ENCODE data around the gene TMEM69. TPM values are rescaled to one million over a fixed set of nuclear protein-coding genes. Genes with fewer than 3 reads are reported as not detected.
"Not testable (repeated sequence)": the region's sequence is repeated elsewhere in the genome, so short reads cannot be mapped to it uniquely, and the experiment has no call there.

Gene TMEM69
- polyA plus RNA-seq, 2 of the 4 experiments (the other 2 are of a cell fraction) = 22.7 to 50.8 TPM

DNA sequence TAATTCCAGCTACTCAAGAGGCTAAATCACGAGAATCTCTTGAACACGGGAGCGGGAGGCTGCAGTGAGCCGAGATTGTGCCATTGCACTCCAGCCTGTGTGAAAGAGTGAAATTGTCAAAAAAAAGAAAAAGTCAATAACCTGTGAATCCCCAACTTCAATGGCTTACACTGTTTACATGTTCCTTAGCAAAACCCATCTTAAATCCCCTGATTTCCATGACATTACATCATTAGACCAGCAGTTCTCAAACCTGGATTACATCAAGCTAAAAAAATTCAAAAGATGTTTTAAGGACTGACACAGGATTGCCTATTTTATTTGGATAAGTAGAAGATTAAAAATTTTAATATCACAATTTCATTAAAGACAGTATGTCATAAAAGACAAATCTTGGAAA is 14.0 kb upstream of the TMEM69 start:
- Histone ChIP-seq H3K4me3 (no peak overlapping the region), H3K4me2 (0 out of 3 replicates have a peak overlapping the region, but pooled peaks have one; percentile 17), H3K27ac (no peak overlapping the region), H3K9me3 (no peaks in the 10 kb centered on the region), H3K4me1 (peaks cover 41% of the 10 kb centered on the region)
- 95% methylated on average over 4 of the region's 4 CpGs for WGBS (ENCODE audit: missing lambda C conversion rate)
- ChIA-PET POLR2A (no interaction called here), CTCF (interaction anchor here (0.7 kb wide), 1 partner anchor 87 kb away, joined by 5 read pairs; no protein-coding TSS in a partner anchor)
- DNase-seq (ENCODE audit: low read depth in 1 of 2, low spot score in 1 of 2) = no peak
- no peak for FAIRE-seq
- TF ChIP-seq KDM5A (IDR thresholded peaks at IDR 0.05) (no peak), PHF8 (IDR thresholded peaks at IDR 0.05; ENCODE audit: borderline replicate concordance, low read depth) (no peak), HOXA7 (CRISPR knock-in tag; IDR thresholded peaks at IDR 0.05) (no peak), HEYL (CRISPR knock-in tag; IDR thresholded peaks at IDR 0.05) (no peak), RARB (CRISPR knock-in tag; IDR thresholded peaks at IDR 0.05) (no peak), CBX8 (IDR thresholded peaks at IDR 0.05) (no peak), ZSCAN20 (CRISPR knock-in tag; IDR thresholded peaks at IDR 0.05) (no peak), JUN (IDR thresholded peaks at IDR 0.05) (no peak), NR3C1 (IDR thresholded peaks at IDR 0.05) (no peak), JUNB (IDR thresholded peaks at IDR 0.05) (no peak), ZFP36 (IDR thresholded peaks at IDR 0.05; ENCODE audit: borderline replicate concordance, partially characterized antibody) (no peak), NFE2L2 (conservative IDR thresholded peaks at IDR 0.05; ENCODE audit: low read length) (no peak), RFX5 (IDR thresholded peaks at IDR 0.05) (no peak), FOXS1 (CRISPR knock-in tag; IDR thresholded peaks at IDR 0.05) (no peak), SMC3 (IDR thresholded peaks at IDR 0.05) (no peak), MYC (IDR thresholded peaks at IDR 0.05; ENCODE audit: borderline replicate concordance, low read length) (no peak), EHF (CRISPR knock-in tag; IDR thresholded peaks at IDR 0.05) (no peak)
- TF ChIP-seq, protein P1, sequence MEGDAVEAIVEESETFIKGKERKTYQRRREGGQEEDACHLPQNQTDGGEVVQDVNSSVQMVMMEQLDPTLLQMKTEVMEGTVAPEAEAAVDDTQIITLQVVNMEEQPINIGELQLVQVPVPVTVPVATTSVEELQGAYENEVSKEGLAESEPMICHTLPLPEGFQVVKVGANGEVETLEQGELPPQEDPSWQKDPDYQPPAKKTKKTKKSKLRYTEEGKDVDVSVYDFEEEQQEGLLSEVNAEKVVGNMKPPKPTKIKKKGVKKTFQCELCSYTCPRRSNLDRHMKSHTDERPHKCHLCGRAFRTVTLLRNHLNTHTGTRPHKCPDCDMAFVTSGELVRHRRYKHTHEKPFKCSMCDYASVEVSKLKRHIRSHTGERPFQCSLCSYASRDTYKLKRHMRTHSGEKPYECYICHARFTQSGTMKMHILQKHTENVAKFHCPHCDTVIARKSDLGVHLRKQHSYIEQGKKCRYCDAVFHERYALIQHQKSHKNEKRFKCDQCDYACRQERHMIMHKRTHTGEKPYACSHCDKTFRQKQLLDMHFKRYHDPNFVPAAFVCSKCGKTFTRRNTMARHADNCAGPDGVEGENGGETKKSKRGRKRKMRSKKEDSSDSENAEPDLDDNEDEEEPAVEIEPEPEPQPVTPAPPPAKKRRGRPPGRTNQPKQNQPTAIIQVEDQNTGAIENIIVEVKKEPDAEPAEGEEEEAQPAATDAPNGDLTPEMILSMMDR (IDR thresholded peaks at IDR 0.05) = no peak
- TF ChIP-seq, protein P2, sequence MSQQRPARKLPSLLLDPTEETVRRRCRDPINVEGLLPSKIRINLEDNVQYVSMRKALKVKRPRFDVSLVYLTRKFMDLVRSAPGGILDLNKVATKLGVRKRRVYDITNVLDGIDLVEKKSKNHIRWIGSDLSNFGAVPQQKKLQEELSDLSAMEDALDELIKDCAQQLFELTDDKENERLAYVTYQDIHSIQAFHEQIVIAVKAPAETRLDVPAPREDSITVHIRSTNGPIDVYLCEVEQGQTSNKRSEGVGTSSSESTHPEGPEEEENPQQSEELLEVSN (IDR thresholded peaks at IDR 0.05; ENCODE audit: borderline replicate concordance, low read depth) = no peak
- no peak for ATAC-seq

DNA sequence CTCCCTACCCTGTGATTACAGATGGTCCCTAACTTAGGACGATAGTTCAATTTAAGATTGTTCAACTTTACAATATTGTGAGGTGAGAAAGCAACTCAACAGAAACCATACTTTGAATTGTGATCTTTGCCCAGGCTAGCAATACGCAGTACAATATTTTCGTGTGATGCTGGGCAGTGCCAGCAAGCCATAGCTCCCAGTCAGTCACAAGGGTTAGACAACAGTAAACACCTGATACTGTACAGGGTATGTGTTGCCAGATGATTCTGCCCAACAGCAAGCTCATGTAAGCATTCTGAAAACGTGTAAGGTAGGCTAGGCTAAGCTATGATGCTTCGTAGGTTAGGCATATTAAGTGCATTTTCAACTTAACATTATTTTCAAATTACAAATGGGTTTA is 13.5 kb upstream of the TMEM69 start:
- 0 out of 3 replicates have a peak overlapping the region, but pooled peaks have one; percentile 17 for H3K4me2 ChIP-seq
- H3K9me3 ChIP-seq = no peaks in the 10 kb centered on the region
- H3K4me1 ChIP-seq = peaks cover 41% of the 10 kb centered on the region
- no peak overlapping the region for H3K4me3 ChIP-seq
- peak overlapping the region in 1 of 2 experiments; percentile 19; a peak in 1 of 6 replicates for H3K27ac ChIP-seq
- POLR2A ChIA-PET = no interaction called here
- no peak for ATAC-seq
- CTCF ChIA-PET = no interaction called here
- no peak for FAIRE-seq
- no peak for DNase-seq (ENCODE audit: low read depth in 1 of 2, low spot score in 1 of 2)
- WGBS (ENCODE audit: missing lambda C conversion rate) = 82% methylated on average over 5 of the region's 5 CpGs
- TF ChIP-seq FOSL2 (IDR thresholded peaks at IDR 0.05) (no peak), FOSL2 (CRISPR knock-in tag; IDR thresholded peaks at IDR 0.05) (no peak), TFCP2L1 (CRISPR knock-in tag; IDR thresholded peaks at IDR 0.05) (no peak), CEBPB (IDR thresholded peaks at IDR 0.05) (no peak), POLR2AphosphoS2 (conservative IDR thresholded peaks at IDR 0.05; ENCODE audit: low read length) (no peak), SREBF2 (IDR thresholded peaks at IDR 0.05) (no peak)

DNA sequence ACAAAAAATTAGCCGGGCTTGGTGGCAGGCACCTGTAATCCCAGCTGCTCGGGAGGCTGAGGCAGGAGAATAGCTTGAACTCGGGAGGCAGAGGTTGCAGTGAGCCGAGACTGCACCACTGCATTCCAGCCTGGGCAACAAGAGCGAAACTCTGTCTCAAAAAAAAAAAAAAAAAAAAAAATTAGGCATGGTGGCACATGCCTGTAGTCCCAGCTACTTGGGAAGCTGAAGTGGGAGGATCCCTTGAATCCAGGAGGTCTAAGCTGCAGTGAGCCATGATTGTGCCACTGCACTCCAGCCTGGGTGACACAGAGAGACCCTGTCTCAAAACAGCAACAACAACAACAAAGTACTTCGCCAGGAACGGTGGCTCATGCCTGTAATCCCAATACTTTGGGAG is 11.4 kb upstream of the TMEM69 start:
- POLR2A ChIA-PET = interaction anchor here (0.7 kb wide), 1 partner anchor 122 kb away, joined by 4 read pairs; no protein-coding TSS in a partner anchor
- not testable (repeated sequence) for H3K4me2 ChIP-seq; H3K9me3 ChIP-seq; H3K27ac ChIP-seq; ATAC-seq; DNase-seq (ENCODE audit: low read depth in 1 of 2, low spot score in 1 of 2); FAIRE-seq; H3K4me3 ChIP-seq
- CTCF ChIA-PET = interaction anchor here (0.7 kb wide), 1 partner anchor 101 kb away, joined by 3 read pairs; no protein-coding TSS in a partner anchor
- WGBS (ENCODE audit: missing lambda C conversion rate) = 86% methylated on average over 7 of the region's 7 CpGs
- H3K4me1 ChIP-seq = peaks cover 51% of the 10 kb centered on the region

All from A549 (cell line).